B cell (primary cell): ENCODE data around the gene ARFGEF2.

Experiments used
- CTCF ChIP-seq: fragments of 200-600 bp; IDR thresholded peaks from one replicate; pipeline ENCODE4 v1.8.0; 2022; ENCODE audit warnings: antibody characterized with exemption, mild to moderate bottlenecking
- EZH2 ChIP-seq: IDR thresholded peaks from 2 replicates; pipeline ENCODE4 v1.6.1; 2012; ENCODE audit warnings: borderline replicate concordance, low read depth, mild to moderate bottlenecking, moderate library complexity, low read length; ENCODE audit not compliant: insufficient read depth, poor library complexity, severe bottlenecking

GRCh38 chr20:49039854-49040253 lies 118.3 kb downstream of the ARFGEF2 start:
- TF ChIP-seq CTCF = no peak
- TF ChIP-seq EZH2 = no peak
